GM23338 (cell line): ENCODE results near the gene CELSR1. TPM values are rescaled to one million over a fixed set of nuclear protein-coding genes. Genes with fewer than 3 reads are reported as not detected.
A peak's percentile ranks its signal among the peaks of the same experiment; 100 is the strongest.

Experiments used
- ATAC-seq: fragments of 200-7000 bp; cut with Tn5 transposase; 3 replicates; pipeline ENCODE4 v1.9.1; 2020
- DNase-seq: peaks from one replicate; pipeline ENCODE4 v3.0.0-alpha.2; 2015; ENCODE audit warnings: low spot score
- H2AFZ ChIP-seq: fragments of 200-600 bp; sonication (generic); 2 replicates; pipeline ENCODE4 v1.8.0; 2016; ENCODE audit warnings: antibody characterized with exemption, mild to moderate bottlenecking, moderate library complexity
- H3F3A ChIP-seq: fragments of 200-600 bp; sonication (generic); replicated peaks from 2 replicates; pipeline ENCODE4 v1.8.0; 2017; ENCODE audit warnings: antibody characterized with exemption, mixed run types, low read depth
- H3K27ac ChIP-seq: fragments of 200-600 bp; sonication (generic); 2 replicates; pipeline ENCODE4 v1.6.1; 2016; ENCODE audit warnings: low read depth
- H3K27me3 ChIP-seq: fragments of 200-600 bp; sonication (generic); 2 replicates; pipeline ENCODE4 v1.8.0; 2016; ENCODE audit warnings: mild to moderate bottlenecking, mixed run types, moderate library complexity; ENCODE audit not compliant: insufficient read depth
- H3K36me3 ChIP-seq: fragments of 200-600 bp; sonication (generic); 2 replicates; pipeline ENCODE4 v1.8.0; 2016; ENCODE audit warnings: mild to moderate bottlenecking; ENCODE audit not compliant: insufficient read depth
- H3K4me1 ChIP-seq: fragments of 200-600 bp; sonication (generic); 2 replicates; pipeline ENCODE4 v1.8.0; 2016; ENCODE audit warnings: mild to moderate bottlenecking, moderate library complexity; ENCODE audit not compliant: insufficient read depth
- H3K4me2 ChIP-seq: fragments of 200-600 bp; sonication (generic); 2 replicates; pipeline ENCODE4 v1.7.1; 2017; ENCODE audit warnings: mixed run types
- H3K4me3 ChIP-seq: fragments of 200-600 bp; sonication (generic); 2 replicates; pipeline ENCODE4 v1.6.1; 2016; ENCODE audit warnings: mixed run types
- H3K79me2 ChIP-seq: fragments of 200-600 bp; sonication (generic); replicated peaks from 2 replicates; pipeline ENCODE4 v1.8.0; 2017; ENCODE audit warnings: mild to moderate bottlenecking; ENCODE audit not compliant: insufficient read depth
- H3K9me2 ChIP-seq: fragments of 200-600 bp; sonication (generic); 2 replicates; pipeline ENCODE4 v1.8.0; 2017; ENCODE audit not compliant: insufficient read depth
- H4K20me1 ChIP-seq: fragments of 200-600 bp; sonication (generic); replicated peaks from 2 replicates; pipeline ENCODE4 v1.8.0; 2017; ENCODE audit warnings: mild to moderate bottlenecking; ENCODE audit not compliant: insufficient read depth
- H3K27ac Mint-ChIP-seq: 2 replicates; pipeline ENCODE4 v1.8.0; 2020; ENCODE audit warnings: inconsistent platforms, mild to moderate bottlenecking, moderate library complexity, mixed read lengths
- H3K27me3 Mint-ChIP-seq: 3 replicates; pipeline ENCODE4 v1.8.0; 2022; ENCODE audit warnings: low read depth, mild to moderate bottlenecking, moderate library complexity, mixed read lengths, inconsistent platforms; ENCODE audit not compliant: insufficient read depth, poor library complexity
- H3K36me3 Mint-ChIP-seq: 3 replicates; pipeline ENCODE4 v1.8.0; 2021; ENCODE audit warnings: low read depth, mild to moderate bottlenecking, inconsistent platforms, moderate library complexity, mixed read lengths
- H3K4me1 Mint-ChIP-seq: 3 replicates; pipeline ENCODE4 v1.8.0; 2020; ENCODE audit warnings: mild to moderate bottlenecking, inconsistent platforms, mixed read lengths
- H3K4me3 Mint-ChIP-seq: 3 replicates; pipeline ENCODE4 v1.8.0; 2021; ENCODE audit warnings: moderate library complexity, mild to moderate bottlenecking, inconsistent platforms, mixed read lengths
- H3K9me3 Mint-ChIP-seq: 3 replicates; pipeline ENCODE4 v1.8.0; 2020; ENCODE audit warnings: moderate library complexity, mild to moderate bottlenecking, inconsistent platforms, mixed read lengths
- CREB1 ChIP-seq: fragments of 250-450 bp; sonication (Bioruptor Pico); IDR thresholded peaks from 2 replicates; pipeline ENCODE4 v1.5.0; 2020; ENCODE audit warnings: low read depth, mild to moderate bottlenecking, moderate library complexity
- EZH2 ChIP-seq: fragments of 200-600 bp; sonication (generic); IDR thresholded peaks from one replicate; pipeline ENCODE4 v1.8.0; 2017; ENCODE audit warnings: antibody characterized with exemption, mild to moderate bottlenecking, low read depth; ENCODE audit not compliant: unreplicated experiment
- EZH2phosphoT487 ChIP-seq: fragments of 200-600 bp; sonication (generic); IDR thresholded peaks from one replicate; pipeline ENCODE4 v1.8.1; 2018; ENCODE audit warnings: antibody characterized with exemption; ENCODE audit not compliant: unreplicated experiment
- JUNB ChIP-seq: IDR thresholded peaks from one replicate; pipeline ENCODE4 v1.6.1; 2016; ENCODE audit warnings: antibody characterized with exemption; ENCODE audit not compliant: unreplicated experiment
- NANOG ChIP-seq: IDR thresholded peaks from 2 replicates; pipeline ENCODE4 v1.6.1; 2016; ENCODE audit warnings: antibody characterized with exemption, borderline replicate concordance
- POLR2AphosphoS5 ChIP-seq: IDR thresholded peaks from 2 replicates; pipeline ENCODE4 v1.6.1; 2016; ENCODE audit warnings: antibody characterized with exemption, low read depth
- REST ChIP-seq: IDR thresholded peaks from one replicate; pipeline ENCODE4 v1.6.1; 2018; ENCODE audit warnings: antibody characterized with exemption; ENCODE audit not compliant: unreplicated experiment
- STAT1 ChIP-seq: IDR thresholded peaks from one replicate; pipeline ENCODE4 v1.6.1; 2016; ENCODE audit warnings: antibody characterized with exemption; ENCODE audit not compliant: unreplicated experiment
- ZNF114 ChIP-seq: fragments of 250-450 bp; sonication (Bioruptor Pico); IDR thresholded peaks from 2 replicates; pipeline ENCODE4 v1.5.0; 2020; ENCODE audit warnings: mild to moderate bottlenecking, moderate library complexity
- ZNF331 ChIP-seq: fragments of 250-450 bp; sonication (Bioruptor Pico); IDR thresholded peaks from 2 replicates; pipeline ENCODE4 v1.5.0; 2020; ENCODE audit warnings: low read depth, mild to moderate bottlenecking, moderate library complexity
- polyA plus RNA-seq: library from polyadenylated mRNA; unstranded; fragments of >200 nt; fragmentation: Nextera tagmentation; extraction: Ambion mirVana; gene quantifications from 2 replicates; pipeline ENCODE4 v1.2.1, GENCODE V29; 2016
- total RNA-seq: library from RNA; depleted of rRNA; stranded (reverse); fragments of >200 nt; shearing (Covaris generic); gene quantifications from 2 replicates; pipeline ENCODE4 v1.2.3, GENCODE V29; 2014
- TF ChIP-seq, protein P1 (sequence below), 2 experiments: fragments of 200-600 bp in 1 of 2; sonication (generic) in 1 of 2; conservative IDR thresholded peaks; 2 replicates each; pipeline versions ENCODE4 v1.5.1 to v1.6.1; 2016 to 2017; ENCODE audit warnings: antibody characterized with exemption in 2 of 2, low read depth in 2 of 2, mild to moderate bottlenecking in 2 of 2, moderate library complexity in 1 of 2
- TF ChIP-seq, protein P2 (sequence below): fragments of 250-450 bp; sonication (Bioruptor Pico); IDR thresholded peaks from 2 replicates; pipeline ENCODE4 v1.5.0; 2020; ENCODE audit warnings: mild to moderate bottlenecking, moderate library complexity

CELSR1 gene
- total and polyA plus RNA-seq, 2 experiments from 2014 or later: 4.8 to 20.4 TPM

DNA sequence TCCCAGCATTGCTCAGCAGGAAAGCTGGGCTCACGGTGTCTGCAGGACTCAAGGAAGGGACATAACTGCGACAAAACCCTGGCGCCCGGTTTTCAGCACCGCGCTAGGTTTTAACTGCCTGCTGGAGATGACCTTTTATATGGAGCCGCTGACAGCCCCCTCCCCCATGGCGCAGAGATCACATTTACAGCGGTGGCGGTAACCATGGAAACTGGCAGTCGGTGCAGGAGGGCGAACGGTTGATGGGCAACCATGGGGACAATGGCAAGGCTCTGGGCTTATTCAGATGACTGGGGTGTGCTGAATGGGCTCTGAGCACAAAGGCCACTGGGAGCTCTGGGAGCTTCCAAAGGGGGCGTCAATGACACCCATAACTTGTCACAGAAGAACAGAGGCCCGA, 37.2 kb downstream of the CELSR1 start (continued):
- TF ChIP-seq, protein P1, sequence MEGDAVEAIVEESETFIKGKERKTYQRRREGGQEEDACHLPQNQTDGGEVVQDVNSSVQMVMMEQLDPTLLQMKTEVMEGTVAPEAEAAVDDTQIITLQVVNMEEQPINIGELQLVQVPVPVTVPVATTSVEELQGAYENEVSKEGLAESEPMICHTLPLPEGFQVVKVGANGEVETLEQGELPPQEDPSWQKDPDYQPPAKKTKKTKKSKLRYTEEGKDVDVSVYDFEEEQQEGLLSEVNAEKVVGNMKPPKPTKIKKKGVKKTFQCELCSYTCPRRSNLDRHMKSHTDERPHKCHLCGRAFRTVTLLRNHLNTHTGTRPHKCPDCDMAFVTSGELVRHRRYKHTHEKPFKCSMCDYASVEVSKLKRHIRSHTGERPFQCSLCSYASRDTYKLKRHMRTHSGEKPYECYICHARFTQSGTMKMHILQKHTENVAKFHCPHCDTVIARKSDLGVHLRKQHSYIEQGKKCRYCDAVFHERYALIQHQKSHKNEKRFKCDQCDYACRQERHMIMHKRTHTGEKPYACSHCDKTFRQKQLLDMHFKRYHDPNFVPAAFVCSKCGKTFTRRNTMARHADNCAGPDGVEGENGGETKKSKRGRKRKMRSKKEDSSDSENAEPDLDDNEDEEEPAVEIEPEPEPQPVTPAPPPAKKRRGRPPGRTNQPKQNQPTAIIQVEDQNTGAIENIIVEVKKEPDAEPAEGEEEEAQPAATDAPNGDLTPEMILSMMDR (conservative IDR thresholded peaks at IDR 0.05; ENCODE audit: low read depth in 2 of 2): no peak
- TF ChIP-seq ZNF331 (CRISPR knock-in tag): no peak

DNA sequence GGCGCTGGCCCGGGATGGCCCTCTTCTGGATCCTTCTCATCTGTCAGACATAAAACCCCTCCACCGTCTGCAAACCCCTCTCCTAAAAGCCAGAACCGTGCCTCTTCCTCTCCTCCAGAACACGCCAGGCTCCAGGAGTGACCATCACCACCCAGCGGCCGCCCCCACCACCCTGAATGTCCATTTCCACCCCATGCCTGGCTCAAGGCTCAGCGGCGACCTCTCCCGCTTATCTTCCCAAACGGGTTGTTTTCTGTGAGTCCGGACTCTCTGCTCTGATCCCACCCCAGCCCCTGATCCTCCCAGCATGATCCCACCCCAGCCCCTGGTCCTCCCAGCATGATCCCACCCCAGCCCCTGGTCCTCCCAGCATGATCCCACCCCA, 37.6 kb downstream of the CELSR1 start:
- H3K4me3 ChIP-seq: 0 out of 2 replicates have a peak overlapping the region, but pooled peaks have one; percentile 18
- Mint-ChIP-seq H3K36me3 (no peaks in the 10 kb centered on the region), H3K27me3 (peaks cover 5% of the 10 kb centered on the region), H3K9me3 (no peaks in the 10 kb centered on the region), H3K27ac (no peak overlapping the region), H3K4me3 (peak overlapping the region; percentile 25; the same call in 1 of the 3 replicates), H3K4me1 (peaks cover 34% of the 10 kb centered on the region)
- H3F3A ChIP-seq: no peaks in the 10 kb centered on the region
- no peak for DNase-seq
- peak; percentile 21 for ATAC-seq
- H3K27ac ChIP-seq: no peak overlapping the region
- peaks cover 3% of the 10 kb centered on the region; the same call in 1 of the 2 replicates for H3K79me2 ChIP-seq
- H4K20me1 ChIP-seq: peaks cover 4% of the 10 kb centered on the region; the same call in 1 of the 2 replicates
- no peaks in the 10 kb centered on the region for H3K27me3 ChIP-seq
- peaks cover 16% of the 10 kb centered on the region for H3K4me1 ChIP-seq
- no peaks in the 10 kb centered on the region for H3K9me2 ChIP-seq
- no peaks in the 10 kb centered on the region for H3K36me3 ChIP-seq
- no peak overlapping the region for H2AFZ ChIP-seq
- peak overlapping the region; percentile 64; the same call in 1 of the 2 replicates for H3K4me2 ChIP-seq
- no peak for TF ChIP-seq NANOG
- no peak for TF ChIP-seq ZNF114 (CRISPR knock-in tag)
- TF ChIP-seq EZH2phosphoT487: no peak
- TF ChIP-seq POLR2AphosphoS5: no peak
- TF ChIP-seq, protein P2, sequence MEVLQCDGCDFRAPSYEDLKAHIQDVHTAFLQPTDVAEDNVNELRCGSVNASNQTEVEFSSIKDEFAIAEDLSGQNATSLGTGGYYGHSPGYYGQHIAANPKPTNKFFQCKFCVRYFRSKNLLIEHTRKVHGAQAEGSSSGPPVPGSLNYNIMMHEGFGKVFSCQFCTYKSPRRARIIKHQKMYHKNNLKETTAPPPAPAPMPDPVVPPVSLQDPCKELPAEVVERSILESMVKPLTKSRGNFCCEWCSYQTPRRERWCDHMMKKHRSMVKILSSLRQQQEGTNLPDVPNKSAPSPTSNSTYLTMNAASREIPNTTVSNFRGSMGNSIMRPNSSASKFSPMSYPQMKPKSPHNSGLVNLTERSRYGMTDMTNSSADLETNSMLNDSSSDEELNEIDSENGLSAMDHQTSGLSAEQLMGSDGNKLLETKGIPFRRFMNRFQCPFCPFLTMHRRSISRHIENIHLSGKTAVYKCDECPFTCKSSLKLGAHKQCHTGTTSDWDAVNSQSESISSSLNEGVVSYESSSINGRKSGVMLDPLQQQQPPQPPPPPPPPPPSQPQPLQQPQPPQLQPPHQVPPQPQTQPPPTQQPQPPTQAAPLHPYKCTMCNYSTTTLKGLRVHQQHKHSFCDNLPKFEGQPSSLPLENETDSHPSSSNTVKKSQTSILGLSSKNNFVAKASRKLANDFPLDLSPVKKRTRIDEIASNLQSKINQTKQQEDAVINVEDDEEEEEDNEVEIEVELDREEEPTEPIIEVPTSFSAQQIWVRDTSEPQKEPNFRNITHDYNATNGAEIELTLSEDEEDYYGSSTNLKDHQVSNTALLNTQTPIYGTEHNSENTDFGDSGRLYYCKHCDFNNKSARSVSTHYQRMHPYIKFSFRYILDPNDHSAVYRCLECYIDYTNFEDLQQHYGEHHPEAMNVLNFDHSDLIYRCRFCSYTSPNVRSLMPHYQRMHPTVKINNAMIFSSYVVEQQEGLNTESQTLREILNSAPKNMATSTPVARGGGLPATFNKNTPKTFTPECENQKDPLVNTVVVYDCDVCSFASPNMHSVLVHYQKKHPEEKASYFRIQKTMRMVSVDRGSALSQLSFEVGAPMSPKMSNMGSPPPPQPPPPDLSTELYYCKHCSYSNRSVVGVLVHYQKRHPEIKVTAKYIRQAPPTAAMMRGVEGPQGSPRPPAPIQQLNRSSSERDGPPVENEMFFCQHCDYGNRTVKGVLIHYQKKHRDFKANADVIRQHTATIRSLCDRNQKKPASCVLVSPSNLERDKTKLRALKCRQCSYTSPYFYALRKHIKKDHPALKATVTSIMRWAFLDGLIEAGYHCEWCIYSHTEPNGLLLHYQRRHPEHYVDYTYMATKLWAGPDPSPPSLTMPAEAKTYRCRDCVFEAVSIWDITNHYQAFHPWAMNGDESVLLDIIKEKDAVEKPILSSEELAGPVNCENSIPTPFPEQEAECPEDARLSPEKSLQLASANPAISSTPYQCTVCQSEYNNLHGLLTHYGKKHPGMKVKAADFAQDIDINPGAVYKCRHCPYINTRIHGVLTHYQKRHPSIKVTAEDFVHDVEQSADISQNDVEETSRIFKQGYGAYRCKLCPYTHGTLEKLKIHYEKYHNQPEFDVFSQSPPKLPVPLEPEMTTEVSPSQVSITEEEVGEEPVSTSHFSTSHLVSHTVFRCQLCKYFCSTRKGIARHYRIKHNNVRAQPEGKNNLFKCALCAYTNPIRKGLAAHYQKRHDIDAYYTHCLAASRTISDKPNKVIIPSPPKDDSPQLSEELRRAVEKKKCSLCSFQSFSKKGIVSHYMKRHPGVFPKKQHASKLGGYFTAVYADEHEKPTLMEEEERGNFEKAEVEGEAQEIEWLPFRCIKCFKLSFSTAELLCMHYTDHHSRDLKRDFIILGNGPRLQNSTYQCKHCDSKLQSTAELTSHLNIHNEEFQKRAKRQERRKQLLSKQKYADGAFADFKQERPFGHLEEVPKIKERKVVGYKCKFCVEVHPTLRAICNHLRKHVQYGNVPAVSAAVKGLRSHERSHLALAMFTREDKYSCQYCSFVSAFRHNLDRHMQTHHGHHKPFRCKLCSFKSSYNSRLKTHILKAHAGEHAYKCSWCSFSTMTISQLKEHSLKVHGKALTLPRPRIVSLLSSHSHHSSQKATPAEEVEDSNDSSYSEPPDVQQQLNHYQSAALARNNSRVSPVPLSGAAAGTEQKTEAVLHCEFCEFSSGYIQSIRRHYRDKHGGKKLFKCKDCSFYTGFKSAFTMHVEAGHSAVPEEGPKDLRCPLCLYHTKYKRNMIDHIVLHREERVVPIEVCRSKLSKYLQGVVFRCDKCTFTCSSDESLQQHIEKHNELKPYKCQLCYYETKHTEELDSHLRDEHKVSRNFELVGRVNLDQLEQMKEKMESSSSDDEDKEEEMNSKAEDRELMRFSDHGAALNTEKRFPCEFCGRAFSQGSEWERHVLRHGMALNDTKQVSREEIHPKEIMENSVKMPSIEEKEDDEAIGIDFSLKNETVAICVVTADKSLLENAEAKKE (CRISPR knock-in tag): no peak
- no peak for TF ChIP-seq CREB1 (CRISPR knock-in tag)
- TF ChIP-seq, protein P1 (conservative IDR thresholded peaks at IDR 0.05; ENCODE audit: low read depth in 2 of 2): no peak
- no peak for TF ChIP-seq JUNB
- no peak for TF ChIP-seq EZH2
- no peak for TF ChIP-seq REST
- no peak for TF ChIP-seq STAT1
- no peak for TF ChIP-seq ZNF331 (CRISPR knock-in tag)
